ENCODE measurements around the gene KIRREL3.

Gene KIRREL3

GRCh38 chr11:127000291-127000968, at the start of gene KIRREL3:
KIRREL3 (minus strand) TSS chr11:127000770.
- DNase-seq = peak; percentile 70

- no peak for DNase-seq
Measured at GRCh38 chr11:127050186-127050585, 49.6 kb upstream of the KIRREL3 start.

- DNase-seq = no peak
Measured at GRCh38 chr11:127049486-127049885, 48.9 kb upstream of the KIRREL3 start.

GRCh38 chr11:127044535-127044934, 44.0 kb upstream of the KIRREL3 start:
- no peak for DNase-seq

- DNase-seq = peak; percentile 68
Measured at GRCh38 chr11:127042445-127042844, 41.9 kb upstream of the KIRREL3 start.

GRCh38 chr11:127039591-127039990, 39.0 kb upstream of the KIRREL3 start:
- DNase-seq = no peak

- DNase-seq = no peak
Measured at GRCh38 chr11:127037596-127037995, 37.0 kb upstream of the KIRREL3 start.

GRCh38 chr11:127037001-127037400, 36.4 kb upstream of the KIRREL3 start:
- no peak for DNase-seq

- DNase-seq = no peak
Measured at GRCh38 chr11:127035824-127036223, 35.3 kb upstream of the KIRREL3 start.

- no peak for DNase-seq
Measured at GRCh38 chr11:127034973-127035372, 34.4 kb upstream of the KIRREL3 start.

GRCh38 chr11:127028648-127029047, 28.1 kb upstream of the KIRREL3 start:
- DNase-seq = no peak

GRCh38 chr11:127027789-127028188, 27.2 kb upstream of the KIRREL3 start:
- no peak for DNase-seq

GRCh38 chr11:127027000-127027399, 26.4 kb upstream of the KIRREL3 start:
- DNase-seq = no peak

- DNase-seq = no peak
Measured at GRCh38 chr11:127023991-127024390, 23.4 kb upstream of the KIRREL3 start.

- no peak for DNase-seq
Measured at GRCh38 chr11:127018683-127019279, 18.2 kb upstream of the KIRREL3 start.

GRCh38 chr11:127017482-127017881, 16.9 kb upstream of the KIRREL3 start:
- DNase-seq = peak; percentile 94

- no peak for DNase-seq
Measured at GRCh38 chr11:127013550-127013949, 13.0 kb upstream of the KIRREL3 start.

GRCh38 chr11:127006311-127006710, 5.7 kb upstream of the KIRREL3 start:
- DNase-seq = peak; percentile 52

- peak; percentile 81 for DNase-seq
Measured at GRCh38 chr11:127003260-127003981, 2.9 kb upstream of the KIRREL3 start.

- DNase-seq = no peak
Measured at GRCh38 chr11:127002669-127003259, 2.2 kb upstream of the KIRREL3 start.

- peak; percentile 62 for DNase-seq
Measured at GRCh38 chr11:127000981-127001380, 411 bp upstream of the KIRREL3 start.

GRCh38 chr11:126999366-126999765, 1.2 kb downstream of the KIRREL3 start:
- no peak for DNase-seq

GRCh38 chr11:126997641-126998040, 2.9 kb downstream of the KIRREL3 start:
- DNase-seq = no peak

- peak; percentile 73 for DNase-seq
Measured at GRCh38 chr11:126997196-126997595, 3.4 kb downstream of the KIRREL3 start.
